ENCODE measurements around the gene SMPX. TPM values are rescaled to one million over a fixed set of nuclear protein-coding genes. Genes with fewer than 3 reads are reported as not detected.

SMPX gene
- total RNA-seq: not detected

GRCh38 chrX:21757960-21758359 is at the start of gene SMPX:
TSS of gene SMPX (minus strand) at chrX:21758116. CDS start at chrX:21754290, 3,826 bp downstream.

DNA sequence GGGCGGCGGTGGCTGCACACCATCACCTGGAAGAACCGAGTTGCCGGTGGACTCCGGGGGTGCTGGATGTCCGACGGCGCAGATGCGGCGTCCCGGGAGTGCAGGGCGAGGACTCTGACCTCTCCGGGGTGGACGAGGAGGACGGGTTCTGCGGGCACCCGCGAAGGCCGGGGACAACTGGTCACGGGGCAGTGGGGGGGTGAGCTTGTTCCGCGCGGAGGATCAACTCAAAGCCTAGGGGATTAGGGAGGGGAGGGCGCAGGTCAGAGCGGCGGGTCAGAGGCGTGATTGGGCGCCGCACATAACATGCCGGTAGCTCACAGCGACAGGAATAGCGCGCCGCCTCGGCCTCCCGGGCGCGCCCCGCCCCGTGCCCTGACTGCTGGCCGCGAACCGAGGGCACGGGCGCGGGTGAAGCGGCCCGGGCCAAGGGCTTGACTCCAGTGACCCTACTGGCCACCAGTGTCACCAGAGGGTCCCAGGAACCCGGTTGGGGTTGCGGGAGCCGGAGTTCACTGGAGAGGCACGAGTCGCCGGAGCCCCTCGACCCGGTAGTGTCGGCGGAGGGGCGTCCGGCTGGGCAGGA is 99.7 kb downstream of the SMPX start, which contains the start of gene KLHL34:
KLHL34 (minus strand) TSS at position 179 of the 586 bp plus-strand sequence. CDS start 542 bp downstream, outside the sequence.

Other genes starting within 250 kb of the SMPX start
- 0.23 TPM for gene KLHL34, start 99.8 kb downstream of the SMPX start, total RNA-seq
- 21.9 TPM for gene MBTPS2, start 81.5 kb upstream of the SMPX start, total RNA-seq
- gene YY2, start 97.9 kb upstream of the SMPX start, total RNA-seq: 1.4 TPM
- gene SMS, start 182.6 kb upstream of the SMPX start, total RNA-seq: 132 TPM

Measured in diencephalon (tissue), 1 donor.